OCI-LY7 (cell line): Measurements from ENCODE around the gene TMEM255B.

Experiments
- EZH2phosphoT487 ChIP-seq: fragments of 200-600 bp; sonication (generic); IDR thresholded peaks from 2 replicates; pipeline ENCODE4 v1.6.1; 2018; ENCODE audit warnings: low read depth, borderline replicate concordance, mild to moderate bottlenecking, mixed run types, antibody characterized with exemption, low read length, moderate library complexity, mixed read lengths
- TF ChIP-seq, protein P1 (sequence below): fragments of 200-600 bp; sonication (generic); conservative IDR thresholded peaks from 2 replicates; pipeline ENCODE4 v1.5.1; 2014; ENCODE audit warnings: mild to moderate bottlenecking, antibody characterized with exemption, low read length, moderate library complexity, mixed read lengths

DNA sequence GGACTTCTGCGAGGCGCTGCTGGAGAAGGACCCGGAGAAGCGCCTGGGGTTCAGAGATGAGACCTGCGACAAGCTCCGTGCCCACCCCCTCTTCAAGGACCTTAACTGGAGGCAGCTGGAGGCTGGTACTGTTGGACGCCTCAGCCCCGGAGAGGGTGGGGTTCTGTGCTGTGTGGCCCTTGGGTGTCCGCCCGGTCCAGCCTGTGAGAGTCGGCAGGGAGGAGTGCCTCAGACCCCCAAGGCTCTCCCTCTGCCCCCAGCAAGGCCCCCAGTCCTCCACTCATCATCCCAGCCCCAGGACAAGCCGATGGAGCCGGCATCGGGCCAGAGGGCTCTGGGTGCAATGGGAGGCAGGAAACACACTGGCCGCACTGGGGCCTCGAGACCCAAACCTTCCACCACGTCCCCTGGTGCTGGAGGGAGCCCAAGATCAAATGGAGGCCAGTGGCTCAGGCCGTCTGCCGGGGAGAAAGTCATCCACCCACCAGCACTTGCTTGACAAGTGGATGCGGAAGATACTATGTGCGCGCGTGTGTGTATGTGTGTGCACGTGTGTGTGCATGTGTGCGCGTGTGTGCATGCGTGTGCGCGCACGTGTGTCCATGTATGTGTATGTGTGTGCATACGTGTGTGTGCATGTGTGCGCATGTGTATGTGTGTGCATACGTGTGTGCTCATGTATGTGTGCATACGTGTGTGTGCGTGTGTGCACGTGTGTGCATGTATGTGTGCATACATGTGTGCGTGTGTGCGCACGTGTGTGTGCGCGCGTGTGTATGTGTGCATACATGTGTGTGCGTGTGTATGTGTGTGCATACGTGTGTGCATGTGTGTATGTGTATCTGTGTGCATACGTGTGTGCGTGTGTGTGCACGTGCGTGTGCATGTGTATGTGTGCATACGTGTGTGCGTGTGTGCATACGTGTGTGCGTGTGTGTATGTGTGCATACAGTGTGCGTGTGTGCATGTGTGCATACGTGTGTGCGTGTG, 25.8 kb upstream of the TMEM255B start:
- TF ChIP-seq EZH2phosphoT487, result no peak
- TF ChIP-seq, protein P1, sequence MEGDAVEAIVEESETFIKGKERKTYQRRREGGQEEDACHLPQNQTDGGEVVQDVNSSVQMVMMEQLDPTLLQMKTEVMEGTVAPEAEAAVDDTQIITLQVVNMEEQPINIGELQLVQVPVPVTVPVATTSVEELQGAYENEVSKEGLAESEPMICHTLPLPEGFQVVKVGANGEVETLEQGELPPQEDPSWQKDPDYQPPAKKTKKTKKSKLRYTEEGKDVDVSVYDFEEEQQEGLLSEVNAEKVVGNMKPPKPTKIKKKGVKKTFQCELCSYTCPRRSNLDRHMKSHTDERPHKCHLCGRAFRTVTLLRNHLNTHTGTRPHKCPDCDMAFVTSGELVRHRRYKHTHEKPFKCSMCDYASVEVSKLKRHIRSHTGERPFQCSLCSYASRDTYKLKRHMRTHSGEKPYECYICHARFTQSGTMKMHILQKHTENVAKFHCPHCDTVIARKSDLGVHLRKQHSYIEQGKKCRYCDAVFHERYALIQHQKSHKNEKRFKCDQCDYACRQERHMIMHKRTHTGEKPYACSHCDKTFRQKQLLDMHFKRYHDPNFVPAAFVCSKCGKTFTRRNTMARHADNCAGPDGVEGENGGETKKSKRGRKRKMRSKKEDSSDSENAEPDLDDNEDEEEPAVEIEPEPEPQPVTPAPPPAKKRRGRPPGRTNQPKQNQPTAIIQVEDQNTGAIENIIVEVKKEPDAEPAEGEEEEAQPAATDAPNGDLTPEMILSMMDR, result no peak
